OCI-M1 (cell line): Measurements from ENCODE around the gene NDUFS2.
"Not testable (repeated sequence)": the region's sequence is repeated elsewhere in the genome, so short reads cannot be mapped to it uniquely, and the experiment has no call there.

Experiments
- DNase-seq: peaks from one replicate; lab custom pipeline; 2025; lab: John Stamatoyannopoulos, UW

The NDUFS2 gene

DNA sequence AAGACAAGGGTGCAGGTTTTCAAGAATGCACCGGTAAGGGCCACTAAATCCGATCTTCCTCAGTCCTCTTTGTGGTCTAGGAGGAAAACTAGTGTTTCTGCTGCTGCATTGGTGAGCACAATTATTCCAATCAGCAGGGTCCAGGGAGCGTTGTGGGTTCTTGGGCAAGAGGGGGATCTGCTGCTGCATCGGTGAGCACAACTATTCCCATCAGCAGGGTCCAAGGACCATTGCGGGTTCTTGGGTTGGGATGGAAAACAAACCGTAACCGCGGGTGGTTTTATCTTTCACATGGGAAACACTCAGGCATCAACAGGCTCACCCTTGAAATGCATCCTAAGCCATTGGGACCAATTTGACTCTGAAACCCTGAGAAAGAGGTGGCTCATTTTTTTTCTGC, 49.4 kb downstream of the NDUFS2 start:
- no peak for DNase-seq

DNA sequence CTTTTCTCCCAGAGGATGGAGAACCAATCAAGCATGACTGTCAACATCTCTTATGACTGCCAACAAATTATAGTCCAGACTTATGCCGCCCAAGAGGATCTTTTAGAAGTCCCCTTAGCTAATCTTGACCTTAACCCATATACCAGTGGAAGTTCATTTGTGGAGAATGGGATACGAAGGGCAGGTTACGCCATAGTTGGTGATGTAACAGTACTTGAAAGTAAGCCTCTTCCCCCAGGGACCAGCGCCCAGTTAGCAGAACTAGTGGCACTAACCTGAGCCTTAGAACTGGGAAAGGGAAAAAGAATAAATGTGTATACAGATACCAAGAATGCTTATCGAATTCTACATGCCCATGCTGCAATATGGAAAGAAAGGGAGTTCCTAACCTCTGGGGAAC, 53.1 kb downstream of the NDUFS2 start:
- not testable (repeated sequence) for DNase-seq

DNA sequence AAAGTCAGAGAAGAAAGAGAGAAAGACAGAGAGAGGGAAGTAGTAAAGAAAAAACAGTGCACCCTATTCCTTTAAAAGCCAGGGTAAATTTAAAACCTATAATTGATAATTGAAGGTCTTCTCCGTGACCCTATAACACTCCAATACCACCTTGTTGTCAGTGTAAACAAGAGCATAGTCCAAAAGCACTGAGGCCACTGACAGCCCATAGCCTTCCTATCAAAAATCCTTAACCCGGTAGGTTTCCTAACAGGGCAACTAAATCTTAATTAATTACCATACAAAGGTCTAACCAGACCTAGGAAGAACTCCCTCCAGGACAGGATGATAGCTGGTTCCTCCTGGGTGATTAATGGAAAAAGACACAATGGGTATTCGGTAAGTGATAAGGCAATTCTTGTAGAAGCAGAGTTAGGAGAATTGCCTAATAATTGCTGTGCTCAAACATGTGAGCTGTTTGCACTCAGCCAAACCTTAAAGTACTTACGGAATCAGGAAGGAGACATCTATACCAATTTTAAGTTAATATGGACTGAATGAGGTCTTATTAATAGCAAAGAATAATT, 53.9 kb downstream of the NDUFS2 start:
- DNase-seq: not testable (repeated sequence)

DNA sequence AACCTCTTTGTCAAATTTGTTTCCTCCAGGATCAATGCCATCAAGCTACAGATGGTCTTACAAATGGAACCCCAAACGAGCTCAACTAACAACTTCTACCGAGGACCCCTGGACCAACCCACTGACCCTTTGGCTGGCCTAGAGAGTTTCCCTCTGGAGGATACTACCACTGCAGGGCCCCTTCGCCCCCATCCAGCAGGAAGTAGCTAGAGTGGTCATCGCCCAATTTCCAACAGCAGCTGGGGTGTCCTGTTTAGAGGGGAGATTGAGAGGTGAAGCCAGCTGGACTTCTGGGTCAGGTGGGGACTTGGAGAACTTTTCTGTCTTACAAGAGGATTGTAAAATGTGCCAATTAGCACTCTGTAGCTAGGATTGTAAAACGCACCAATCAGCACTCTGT, 54.9 kb downstream of the NDUFS2 start:
- peak; percentile 28 for DNase-seq

DNA sequence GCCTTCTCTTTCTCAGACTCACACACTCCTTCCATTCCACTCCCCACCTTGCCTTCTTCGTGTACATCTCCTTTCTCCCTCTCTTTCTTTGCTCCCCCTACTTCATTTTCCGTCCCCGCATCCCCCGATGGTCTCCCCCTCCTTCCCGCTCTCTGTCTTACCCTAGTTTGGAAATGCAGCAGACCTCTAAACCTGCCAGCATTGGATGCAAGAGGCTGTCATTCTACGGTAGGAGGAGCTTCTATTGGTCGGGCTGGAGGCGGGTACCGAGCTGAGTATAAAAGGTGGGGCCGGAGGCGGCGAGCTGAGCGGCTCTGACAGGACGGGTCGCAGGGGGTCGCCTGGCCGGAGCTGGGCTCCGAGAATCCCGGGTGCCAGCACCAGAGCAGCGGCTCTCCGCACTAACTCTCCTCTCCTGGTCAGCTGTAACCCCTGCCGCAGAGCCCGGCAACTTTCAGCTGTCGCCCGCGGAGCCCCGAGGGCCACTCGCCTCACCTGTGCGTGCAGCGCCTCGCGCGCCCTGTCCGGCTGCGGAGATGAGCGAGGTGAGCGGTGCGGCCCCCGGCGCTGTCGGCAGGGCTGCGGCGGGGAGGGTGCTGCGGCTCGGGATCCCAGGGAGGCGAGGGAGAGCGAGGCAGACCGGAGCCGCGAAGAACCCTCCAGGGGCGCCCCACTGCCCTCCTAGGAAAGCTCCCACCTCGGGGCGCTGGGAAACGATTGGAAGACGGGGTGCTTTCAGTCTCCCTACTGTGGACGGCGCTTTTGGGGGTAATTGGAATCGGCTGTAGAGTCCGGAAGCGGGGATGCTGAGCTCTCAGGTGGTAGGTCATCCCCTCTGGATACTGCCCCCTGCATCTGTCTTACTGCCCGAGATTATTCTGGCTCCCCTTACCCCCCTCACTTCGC, 56.5 kb downstream of the NDUFS2 start, which contains the start of gene PCP4L1:
PCP4L1 (plus strand) TSS at position 307 of the 906 bp plus-strand sequence; CDS start at position 537, 230 bp downstream.
- DNase-seq: no peak

DNA sequence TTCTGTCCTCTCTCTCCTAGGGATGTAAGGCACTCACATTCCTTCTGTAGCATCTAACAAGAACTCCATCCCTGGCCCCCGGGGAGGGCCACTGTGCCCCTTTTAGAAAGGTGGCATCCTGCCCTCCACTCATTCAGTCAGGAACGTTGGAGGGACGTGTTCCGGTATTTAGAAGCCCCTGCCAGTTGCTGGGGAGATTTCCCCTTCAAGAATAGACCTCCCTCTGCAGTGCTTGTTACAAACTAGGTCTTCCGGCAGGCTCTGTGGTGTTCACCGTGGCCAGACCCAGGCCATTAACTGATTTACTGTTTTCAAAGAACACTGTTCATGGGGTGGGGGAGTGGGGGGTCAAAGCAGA, 57.2 kb downstream of the NDUFS2 start:
- no peak for DNase-seq

DNA sequence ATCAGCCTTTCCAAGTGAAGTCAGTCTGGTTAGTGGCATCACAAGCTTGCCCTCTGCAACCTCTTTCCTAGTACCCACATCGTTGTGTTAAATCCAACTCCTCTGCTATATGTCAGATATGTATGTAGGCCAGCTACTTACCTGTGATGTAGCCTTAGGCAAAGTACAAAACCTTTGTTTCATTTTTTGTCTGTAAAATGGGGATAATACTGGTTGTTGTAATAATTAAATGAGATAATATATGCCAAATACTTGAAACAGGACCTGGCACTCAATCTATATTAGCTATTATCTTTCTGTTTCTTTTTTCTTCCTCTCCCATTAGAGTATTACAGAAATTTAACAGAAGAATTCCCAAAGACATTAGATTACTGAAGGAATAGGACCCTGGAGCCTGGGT, 57.6 kb downstream of the NDUFS2 start:
- DNase-seq: no peak

DNA sequence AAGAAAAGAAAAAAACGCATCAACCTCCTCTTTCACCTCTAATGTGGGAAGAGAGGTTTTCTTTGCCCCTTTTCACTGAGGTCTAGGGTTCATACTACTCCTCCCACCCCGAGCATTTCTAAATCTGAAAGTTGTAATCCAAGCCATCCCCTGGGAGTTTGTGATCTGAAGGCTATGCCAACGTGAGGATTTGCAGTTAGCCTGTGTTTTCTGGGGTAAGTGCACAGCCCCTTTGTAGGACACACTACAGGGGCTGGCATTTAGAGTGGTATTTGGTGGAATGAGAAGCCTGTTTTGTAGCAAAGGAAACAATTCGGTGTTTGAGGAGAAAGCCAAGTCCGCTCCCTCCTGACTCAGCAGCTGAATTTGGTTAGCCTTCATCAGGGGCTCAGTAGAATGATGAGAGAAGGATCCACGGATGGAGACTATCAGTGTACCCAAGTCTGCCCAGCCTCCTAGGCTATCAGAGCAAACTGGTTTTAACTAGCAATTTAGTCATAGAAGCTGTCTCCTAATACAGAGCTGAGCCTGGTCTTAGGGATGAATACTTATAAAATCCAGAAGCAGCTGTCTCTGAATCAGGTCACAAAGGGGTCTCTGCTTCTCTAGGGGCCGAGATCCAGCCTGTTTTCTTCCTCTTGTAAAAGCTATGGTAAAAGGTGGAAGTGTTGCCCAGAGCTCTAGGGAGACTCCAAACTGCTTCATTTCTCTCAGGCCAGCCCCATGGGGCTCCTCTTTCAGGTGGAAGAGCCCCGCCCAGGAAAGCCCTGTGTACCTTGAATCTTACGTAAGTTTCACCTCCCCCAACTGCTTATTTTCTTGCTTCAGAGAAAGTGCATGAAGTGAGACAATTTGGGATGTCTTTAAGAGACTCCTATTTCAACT, 58.5 kb downstream of the NDUFS2 start:
- DNase-seq: no peak

DNA sequence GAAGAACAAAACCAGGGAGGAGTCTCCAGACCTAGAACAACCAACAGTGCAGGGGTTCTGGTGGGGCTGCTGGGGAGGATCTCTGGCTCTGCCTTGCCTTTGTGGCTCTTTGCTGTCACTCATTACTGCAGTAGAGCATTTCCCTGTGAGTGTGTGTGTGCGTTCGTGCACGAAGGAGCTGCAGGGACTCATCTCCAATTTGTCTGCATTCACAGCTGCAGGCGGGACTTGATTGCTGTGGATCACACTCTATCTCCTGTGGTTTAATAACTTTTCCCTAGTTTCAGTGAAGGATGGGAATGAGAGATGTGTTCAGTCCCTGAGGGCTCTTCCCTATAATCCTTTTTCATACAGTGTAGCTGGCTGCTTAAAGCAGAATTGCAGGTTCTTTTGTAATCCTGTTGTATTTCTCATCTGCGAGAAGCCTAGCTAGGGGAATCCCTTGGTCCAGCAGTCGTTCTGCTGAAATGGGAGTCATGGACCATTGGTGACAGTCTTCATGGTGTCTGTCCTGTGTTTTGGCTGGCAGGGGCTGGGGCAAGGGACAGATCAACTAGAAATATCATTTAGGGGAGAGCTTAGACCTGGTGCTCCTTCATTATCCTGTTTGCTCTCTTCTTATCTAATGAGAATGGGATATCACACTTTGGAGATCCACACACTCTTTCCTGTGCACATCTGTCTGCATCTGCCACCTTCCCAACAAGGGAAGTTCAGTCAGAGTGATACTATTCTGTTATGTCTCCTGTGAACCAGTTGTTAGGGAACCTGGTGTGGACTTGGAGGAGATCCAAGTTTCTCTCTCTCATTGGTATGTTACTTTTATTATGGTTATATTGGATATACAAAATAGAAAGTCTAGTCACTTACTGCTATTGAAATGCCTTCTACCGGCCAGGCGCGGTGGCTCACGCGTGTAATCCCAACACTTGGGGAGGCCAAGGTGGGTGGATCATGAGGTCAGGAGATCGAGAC, 59.4 kb downstream of the NDUFS2 start:
- DNase-seq: no peak
